Epidermal melanocyte (primary cell): ENCODE data around the gene GPRIN2.
"Not testable (repeated sequence)": the region's sequence is repeated elsewhere in the genome, so short reads cannot be mapped to it uniquely, and the experiment has no call there.

Experiments
- DNase-seq: peaks from one replicate; pipeline ENCODE4 v3.0.0; 2011; ENCODE audit warnings: low spot score; ENCODE audit not compliant: insufficient read length

The GPRIN2 gene

GRCh38 chr10:46537309-46537708, 19.1 kb downstream of the GPRIN2 start:
- no peak for DNase-seq

GRCh38 chr10:46536781-46537180, 19.7 kb downstream of the GPRIN2 start:
- no peak for DNase-seq

DNA sequence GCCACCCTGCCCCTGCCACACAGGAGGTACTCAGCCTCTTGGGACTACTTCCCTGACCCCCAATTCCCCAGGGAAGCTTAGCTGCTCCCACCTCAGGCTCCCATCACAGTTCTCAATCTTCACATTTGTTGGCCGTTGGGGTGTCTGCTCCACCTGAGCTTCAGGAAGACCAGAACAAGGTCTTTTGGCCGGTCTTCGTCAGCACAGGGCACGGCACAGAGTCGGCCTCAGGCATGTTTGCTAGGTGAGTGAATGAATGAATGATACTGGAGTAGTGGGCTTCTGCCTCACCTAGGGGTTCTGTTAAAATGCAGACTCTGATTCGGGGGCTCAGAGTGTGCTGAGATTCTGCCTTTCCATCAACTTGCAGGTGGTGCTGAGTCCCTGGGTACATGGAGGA, 20.3 kb downstream of the GPRIN2 start:
- DNase-seq = no peak

GRCh38 chr10:46534828-46535524, 21.5 kb downstream of the GPRIN2 start:
- DNase-seq = no peak

DNA sequence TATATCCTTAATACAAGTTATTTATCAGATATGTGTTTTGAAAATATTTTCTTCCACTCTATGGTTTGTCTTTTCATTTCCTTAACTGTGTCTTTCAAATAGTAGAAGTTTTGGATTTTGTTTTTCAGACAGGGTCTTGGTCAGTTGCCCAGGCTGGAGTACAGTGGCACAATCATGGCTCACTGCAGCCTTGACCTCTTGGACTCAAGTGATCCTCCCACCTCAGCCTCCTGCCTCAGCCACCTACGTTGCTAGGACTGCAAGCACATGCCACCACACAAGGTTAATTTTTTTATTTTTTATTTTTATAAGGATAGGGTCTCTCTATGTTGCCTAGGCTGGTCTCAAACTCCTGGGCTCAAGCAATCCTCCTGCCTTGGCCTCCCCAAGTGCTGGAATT, 24.2 kb downstream of the GPRIN2 start:
- not testable (repeated sequence) for DNase-seq

DNA sequence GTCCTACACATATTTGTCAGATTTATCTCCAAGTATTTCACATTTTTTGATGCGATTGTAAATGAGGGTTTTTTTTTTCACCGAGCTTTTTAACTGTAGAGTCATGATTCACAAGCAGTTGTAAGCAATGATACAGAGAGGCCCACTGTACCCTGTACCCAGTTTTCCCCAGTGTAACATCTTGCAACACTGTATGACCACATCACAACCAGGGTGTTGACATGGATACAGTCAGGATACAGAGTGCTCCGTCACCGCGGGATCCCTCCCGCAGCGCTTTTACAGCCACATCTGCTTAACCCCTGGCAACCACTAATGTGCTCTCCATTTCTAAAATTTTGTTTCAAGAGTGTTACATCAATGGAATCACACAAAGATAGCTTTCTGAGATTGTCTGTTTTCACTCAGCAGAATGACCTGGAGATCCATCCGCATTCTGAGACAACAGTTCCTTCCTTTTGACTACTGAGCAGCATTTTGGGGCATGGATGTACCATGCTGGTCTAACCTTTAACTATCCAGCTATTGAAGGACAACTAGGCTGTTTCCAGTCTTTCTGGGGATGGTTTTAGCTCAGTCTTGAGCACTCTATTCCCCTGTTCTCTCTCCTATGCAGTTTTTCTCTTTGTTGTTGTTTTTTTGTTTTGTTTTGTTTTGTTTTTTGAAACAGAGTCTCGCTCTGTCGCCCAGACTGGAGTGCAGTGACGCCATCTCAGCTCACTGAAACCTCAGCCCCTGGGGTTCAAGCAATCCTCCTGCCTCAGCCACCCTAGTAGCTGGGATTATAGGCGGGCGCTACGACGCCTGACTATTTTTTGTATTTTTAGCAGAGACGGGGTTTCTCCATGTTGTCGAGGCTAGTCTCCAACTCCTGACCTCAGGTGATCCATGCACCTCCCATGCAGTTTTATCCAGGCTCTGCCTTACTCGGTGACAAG, 25.9 kb downstream of the GPRIN2 start:
- DNase-seq = peak; percentile 85

DNA sequence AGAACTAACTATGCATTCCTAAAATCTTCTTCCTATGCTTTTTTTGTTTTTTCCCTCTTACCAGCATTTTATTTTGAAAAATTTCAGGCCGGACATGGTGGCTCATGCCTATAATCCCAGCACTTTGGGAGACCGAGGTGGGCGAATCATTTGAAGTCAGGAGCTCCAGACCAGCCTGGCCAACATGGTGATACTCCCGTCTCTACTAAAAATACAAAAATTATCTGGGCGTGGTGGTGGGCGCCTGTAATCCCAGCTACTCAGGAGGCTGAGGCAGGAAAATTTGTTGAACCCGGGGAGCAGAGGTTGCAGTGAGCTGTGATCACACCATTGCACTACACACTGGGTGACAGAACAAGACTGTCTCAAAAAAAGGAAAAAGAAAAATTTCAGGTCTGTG, 26.7 kb downstream of the GPRIN2 start:
- DNase-seq = not testable (repeated sequence)

- no peak for DNase-seq
Measured at GRCh38 chr10:46528675-46529615, 27.5 kb downstream of the GPRIN2 start.

GRCh38 chr10:46528171-46528671, 28.2 kb downstream of the GPRIN2 start:
- DNase-seq = no peak

- no peak for DNase-seq
Measured at GRCh38 chr10:46527241-46527811, 29.1 kb downstream of the GPRIN2 start.

- no peak for DNase-seq
Measured at GRCh38 chr10:46526682-46527038, 29.8 kb downstream of the GPRIN2 start.

DNA sequence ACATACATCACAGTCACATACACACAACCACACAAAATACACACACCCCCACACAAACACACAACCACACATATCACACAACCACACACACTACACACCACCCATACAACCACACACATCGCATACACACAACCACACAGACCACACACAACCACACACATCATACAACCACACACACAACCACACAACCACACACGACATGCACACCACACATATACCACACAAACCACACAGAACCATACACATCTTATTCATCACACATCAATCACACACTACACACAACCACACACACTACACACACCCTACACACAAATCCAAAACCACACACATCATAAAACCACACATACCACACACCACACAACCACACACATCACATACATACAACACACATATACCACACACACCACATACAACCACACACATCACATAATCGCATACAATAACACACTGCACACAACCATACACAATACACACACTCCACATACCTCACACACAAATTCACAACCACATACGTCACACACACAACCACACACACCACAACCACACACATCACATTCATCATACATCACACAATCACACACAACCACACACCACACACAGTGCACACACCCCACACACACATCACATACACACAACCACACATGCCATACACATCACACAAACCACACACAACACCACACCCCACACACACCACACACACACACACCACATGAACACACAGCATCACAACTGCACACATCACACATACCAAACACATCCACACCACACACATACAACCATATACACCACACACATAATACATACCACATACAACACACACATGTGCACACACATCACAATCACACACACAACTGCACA, 30.4 kb downstream of the GPRIN2 start:
- DNase-seq = no peak

DNA sequence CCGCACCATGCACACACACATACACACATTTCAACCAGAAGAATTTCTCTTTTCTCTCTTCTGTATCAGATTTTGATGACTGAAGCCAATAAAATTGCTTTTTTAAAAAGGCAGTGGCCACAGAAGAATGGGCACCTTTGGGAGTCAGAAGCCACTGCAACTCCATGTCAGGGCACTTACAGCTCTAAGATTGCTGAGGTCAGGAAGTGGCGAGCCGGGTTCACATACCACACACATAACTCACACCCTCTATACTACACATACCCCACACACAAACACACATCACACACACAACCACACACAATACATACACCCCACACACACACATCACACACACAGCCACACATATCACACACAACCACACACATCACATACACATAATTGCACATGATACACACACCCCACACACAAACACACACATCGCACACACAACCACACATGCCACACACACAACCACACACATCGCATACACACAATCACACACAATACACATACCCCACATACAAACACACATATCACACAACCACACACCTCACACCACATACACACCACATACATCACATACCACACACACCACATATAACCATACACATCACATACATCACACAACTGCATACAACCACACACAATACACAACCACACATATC, 31.2 kb downstream of the GPRIN2 start:
- peak; percentile 29 for DNase-seq

GRCh38 chr10:46524472-46525176, 31.8 kb downstream of the GPRIN2 start:
- DNase-seq = peak; percentile 26

- no peak for DNase-seq
Measured at GRCh38 chr10:46523962-46524471, 32.4 kb downstream of the GPRIN2 start.

GRCh38 chr10:46523119-46523961, 33.1 kb downstream of the GPRIN2 start:
- DNase-seq = no peak

GRCh38 chr10:46522295-46523118, 34.0 kb downstream of the GPRIN2 start:
- no peak for DNase-seq
